Inflammatory macrophage treated with lipopolysaccharide for 4 hours (primary cell): ENCODE measurements around the gene JAK3.
"Not testable (repeated sequence)": the region's sequence is repeated elsewhere in the genome, so short reads cannot be mapped to it uniquely, and the experiment has no call there.

Experiments used
- DNase-seq: peaks from one replicate; pipeline ENCODE4 v3.0.0-alpha.2; 2020

Gene JAK3

DNA sequence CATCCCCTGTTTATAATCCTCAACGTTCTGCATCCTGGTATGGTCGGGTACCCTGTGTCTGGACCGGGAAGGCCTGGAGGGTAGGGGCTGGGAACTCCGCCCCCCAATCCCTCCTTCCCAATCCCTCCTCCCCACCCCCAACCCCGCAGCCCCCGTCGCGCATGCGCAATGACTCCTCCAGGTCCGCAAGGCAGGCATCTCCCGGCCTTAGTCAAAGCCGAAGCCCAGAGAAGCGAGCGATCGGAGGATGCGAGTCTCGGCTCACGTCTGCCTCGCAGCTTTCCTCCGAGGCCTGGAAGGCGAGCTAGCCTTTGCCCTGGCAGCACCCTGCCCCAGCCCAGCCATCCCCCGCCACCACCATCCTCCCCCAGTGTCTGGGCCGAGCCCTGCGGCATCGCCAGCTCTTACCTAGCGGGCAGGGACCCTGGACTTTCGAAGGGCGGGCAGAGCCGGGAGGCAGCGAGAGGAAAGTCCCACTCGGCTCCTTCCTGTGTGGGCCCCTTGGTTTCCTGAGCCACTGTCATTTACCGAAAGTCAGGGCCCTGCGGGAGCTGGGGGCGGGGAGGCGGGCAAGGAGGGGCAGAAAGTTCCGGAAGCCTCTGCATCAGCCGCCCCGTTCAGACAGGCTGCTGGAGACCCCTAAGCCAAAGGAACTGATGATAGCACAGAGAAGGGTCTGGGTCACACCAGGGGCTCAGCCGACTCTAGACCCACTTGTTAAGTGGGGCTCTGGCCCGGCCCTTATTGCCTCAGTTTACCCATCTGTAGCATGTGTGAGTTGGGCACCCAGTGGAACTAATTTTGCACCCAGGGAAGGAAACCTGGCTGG is at the start of gene JAK3:
Gene JAK3 (minus strand): TSS at position 445 of the 829 bp plus-strand sequence. CDS start 3,565 bp downstream, outside the sequence.
- DNase-seq: peak; percentile 69

GRCh38 chr19:17893766-17894165 is 46.0 kb upstream of the JAK3 start:
- DNase-seq: no peak

DNA sequence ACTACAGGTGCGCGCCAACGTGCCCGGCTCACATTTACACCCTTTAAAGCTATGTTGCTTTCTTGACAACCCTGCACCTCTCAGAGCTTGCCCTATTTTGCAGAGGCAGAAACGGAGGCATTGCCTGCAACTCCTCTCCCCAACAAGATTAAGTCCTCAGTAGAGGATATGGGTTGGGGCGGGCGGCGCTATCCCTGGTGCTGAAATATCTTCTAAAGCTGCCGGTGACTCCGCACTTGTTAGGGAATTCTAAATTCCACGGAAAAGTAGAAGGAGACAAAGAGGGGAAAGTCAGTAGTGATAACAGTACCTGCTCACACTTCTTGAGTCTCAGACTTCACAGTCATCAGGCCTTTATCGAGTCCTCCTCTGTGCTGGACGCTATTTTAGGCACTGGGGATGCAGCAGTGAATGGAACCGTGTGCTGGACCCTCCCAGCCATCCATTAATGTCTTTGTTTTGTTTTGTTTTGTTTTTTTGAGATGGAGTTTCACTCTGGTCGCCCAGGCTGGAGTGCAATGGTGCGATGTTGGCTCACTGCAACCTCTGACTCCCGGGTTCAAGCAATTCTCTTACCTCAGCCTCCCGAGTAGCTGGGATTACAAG is 41.9 kb upstream of the JAK3 start:
- DNase-seq: no peak

GRCh38 chr19:17888260-17888659 is 40.5 kb upstream of the JAK3 start:
- DNase-seq: no peak

- not testable (repeated sequence) for DNase-seq
These were observed 39.4 kb upstream of the JAK3 start for GRCh38 chr19:17887221-17887620.

- DNase-seq: no peak
These were observed 38.7 kb upstream of the JAK3 start for GRCh38 chr19:17886515-17886914.

GRCh38 chr19:17883627-17884410 is 36.0 kb upstream of the JAK3 start:
- no peak for DNase-seq

- no peak for DNase-seq
These were observed 33.9 kb upstream of the JAK3 start for GRCh38 chr19:17881701-17882100.

DNA sequence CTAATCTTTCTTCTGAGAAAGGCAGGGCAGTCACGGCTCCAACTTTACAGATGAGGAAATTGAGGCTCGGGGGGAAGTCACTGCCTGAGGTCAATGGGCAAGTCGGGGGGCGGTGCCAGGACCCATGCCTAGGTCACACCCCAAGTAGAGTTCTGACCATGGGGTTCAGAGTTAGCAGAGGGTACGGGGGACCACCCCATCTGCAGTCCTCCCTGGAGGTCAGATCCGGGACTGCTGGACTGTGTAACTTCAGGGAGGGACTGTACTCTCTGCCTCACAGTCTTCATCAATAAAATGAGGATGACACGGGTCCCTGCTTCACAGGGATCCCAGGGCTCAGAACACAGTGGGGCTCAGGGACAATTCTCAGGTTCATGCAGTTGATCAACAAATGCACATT is 31.7 kb upstream of the JAK3 start:
- DNase-seq: no peak

DNA sequence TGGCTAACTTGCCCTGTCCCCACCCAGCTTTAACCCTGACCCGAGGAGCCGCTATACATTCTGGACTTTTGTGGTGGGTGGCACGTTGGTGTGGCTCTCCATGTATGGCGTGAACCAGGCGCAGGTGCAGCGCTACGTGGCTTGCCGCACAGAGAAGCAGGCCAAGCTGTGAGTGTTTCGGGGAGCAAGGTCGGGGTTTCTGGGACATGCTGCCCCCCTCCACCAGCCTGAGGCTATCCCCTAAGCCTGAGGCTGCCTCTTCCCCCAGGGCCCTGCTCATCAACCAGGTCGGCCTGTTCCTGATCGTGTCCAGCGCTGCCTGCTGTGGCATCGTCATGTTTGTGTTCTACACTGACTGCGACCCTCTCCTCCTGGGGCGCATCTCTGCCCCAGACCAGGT is 29.9 kb upstream of the JAK3 start:
- DNase-seq: no peak

DNA sequence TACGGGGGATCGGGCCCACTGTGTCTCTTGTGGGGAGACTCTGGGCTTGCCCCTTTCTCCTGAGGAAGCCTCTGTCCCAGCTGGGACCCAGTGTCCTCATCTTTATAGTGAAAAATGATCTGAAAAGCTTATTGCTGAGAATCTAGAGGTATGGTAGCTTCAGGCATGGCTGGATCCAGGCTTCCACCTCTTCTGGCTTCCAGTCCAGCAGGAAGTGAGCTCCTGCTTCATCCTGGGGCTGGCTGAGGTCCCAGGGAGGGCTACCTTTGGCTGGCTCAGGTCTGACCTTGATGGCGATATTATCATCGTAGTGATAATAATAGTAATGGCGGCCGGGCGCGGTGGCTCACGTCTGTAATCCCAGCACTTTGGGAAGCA is 27.0 kb upstream of the JAK3 start:
- no peak for DNase-seq

DNA sequence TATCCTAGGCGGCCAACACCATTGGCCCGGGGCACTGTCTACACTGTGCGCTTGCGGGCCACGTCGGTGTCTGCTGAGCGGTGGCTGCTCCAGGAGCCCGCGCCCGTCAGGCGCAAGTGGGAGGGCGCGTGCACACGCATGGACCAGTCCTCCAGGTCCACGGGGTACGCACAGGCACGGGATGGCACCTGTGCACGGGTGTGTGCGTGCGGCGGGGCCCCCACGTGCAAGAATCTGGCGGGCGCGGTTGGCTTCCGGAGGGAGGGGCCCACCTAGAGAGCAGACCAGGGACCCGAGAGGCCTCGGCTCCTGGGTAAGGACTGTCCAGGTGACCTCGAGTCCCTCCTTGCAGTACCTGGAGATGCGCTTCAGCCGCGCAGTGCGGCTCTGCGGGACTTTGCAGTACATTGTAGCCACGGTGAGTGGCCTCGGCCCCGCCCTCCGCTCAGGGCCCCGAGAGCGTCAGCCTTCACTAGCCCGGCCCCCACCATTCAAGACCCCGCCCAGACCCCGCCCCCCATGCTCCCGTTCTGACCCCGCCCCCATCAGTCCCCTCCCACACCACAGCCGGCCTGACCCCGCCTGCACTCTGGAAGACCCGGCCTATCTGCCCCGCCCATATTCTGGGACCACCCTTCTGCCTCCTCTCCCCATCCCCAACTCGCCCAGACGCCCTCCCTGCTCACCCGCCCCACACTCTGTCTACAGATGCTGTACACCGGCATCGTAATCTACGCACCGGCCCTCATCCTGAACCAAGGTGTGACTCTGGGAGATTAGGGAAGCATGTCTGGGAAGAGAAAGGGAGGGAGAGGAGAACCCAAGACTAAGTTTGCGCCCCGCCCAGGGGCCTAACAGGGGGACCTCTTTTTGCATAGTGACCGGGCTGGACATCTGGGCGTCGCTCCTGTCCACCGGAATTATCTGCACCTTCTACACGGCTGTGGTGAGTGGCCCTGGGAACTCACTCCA is 26.3 kb upstream of the JAK3 start:
- DNase-seq: peak; percentile 39

DNA sequence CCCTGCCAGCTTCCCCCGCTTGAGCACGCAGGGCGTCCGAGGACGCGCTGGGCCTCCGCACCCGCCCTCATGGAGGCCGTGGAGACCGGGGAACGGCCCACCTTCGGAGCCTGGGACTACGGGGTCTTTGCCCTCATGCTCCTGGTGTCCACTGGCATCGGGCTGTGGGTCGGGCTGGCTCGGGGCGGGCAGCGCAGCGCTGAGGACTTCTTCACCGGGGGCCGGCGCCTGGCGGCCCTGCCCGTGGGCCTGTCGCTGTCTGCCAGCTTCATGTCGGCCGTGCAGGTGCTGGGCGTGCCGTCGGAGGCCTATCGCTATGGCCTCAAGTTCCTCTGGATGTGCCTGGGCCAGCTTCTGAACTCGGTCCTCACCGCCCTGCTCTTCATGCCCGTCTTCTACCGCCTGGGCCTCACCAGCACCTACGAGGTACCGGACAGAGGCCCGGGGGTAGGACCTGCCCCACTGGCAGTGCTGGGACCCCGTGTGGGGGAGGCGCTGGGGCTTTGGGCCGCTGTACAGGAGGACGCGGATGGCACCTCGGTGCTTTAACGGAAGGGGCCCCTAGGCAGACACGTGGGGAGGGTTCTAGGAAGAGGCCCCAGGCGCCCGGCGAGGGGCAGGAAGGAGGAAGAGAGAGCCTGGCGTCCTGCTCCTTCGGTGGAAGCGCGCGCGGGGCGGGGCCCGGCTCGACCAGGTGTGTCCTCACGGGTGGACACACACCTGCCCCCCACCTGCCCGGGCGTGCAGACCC is 24.6 kb upstream of the JAK3 start:
- DNase-seq: no peak

- DNase-seq: no peak
These were observed 24.1 kb upstream of the JAK3 start, which contains the start of gene SLC5A5 for GRCh38 chr19:17871878-17872250. Gene SLC5A5, plus strand, starts transcription at chr19:17871945. Its CDS starts 375 bp downstream, at chr19:17872320.

GRCh38 chr19:17871032-17871877 is 23.5 kb upstream of the JAK3 start:
- no peak for DNase-seq

DNA sequence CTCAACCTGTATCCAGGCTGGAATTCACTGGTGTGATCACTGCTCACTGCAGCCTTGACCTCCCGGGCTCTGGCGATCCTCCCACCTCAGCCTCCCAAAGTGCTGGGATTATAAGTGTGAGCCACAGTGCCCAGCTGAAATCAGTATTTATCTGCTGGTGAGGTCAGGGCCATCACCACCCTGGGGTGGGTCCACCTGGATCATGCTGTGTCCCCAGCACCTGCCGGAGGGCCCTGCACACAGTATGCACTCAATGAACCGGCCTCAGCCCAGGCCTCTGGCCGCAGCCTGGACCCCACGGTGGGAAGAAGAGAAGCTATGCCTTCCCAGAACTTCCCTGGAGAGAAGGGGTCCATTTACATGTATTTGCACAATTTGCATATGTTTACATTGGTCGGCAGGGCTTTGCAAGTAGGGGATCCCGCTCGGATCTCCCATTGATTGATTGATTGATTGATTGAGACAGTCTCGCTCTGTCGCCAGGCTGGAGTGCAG is 21.4 kb upstream of the JAK3 start:
- no peak for DNase-seq

DNA sequence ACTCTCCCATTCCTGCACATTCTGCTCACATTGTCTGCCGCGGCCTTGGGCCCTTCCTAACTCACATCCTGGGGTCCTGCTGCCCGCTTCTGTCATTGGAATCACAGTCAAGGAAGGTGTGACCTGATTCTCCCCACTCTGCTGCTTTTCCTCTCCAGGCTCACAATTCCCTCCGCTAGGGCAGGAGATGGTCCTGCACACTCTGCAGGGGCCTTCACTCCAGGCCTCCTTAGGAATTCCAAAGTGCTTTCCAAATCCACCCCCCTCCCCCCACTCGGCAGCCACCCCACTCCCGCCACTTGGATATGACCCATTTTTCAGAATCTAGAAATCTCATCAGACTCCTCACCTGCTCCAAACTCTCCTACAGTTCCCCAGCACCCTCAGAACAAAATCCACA is 20.9 kb upstream of the JAK3 start:
- no peak for DNase-seq

DNA sequence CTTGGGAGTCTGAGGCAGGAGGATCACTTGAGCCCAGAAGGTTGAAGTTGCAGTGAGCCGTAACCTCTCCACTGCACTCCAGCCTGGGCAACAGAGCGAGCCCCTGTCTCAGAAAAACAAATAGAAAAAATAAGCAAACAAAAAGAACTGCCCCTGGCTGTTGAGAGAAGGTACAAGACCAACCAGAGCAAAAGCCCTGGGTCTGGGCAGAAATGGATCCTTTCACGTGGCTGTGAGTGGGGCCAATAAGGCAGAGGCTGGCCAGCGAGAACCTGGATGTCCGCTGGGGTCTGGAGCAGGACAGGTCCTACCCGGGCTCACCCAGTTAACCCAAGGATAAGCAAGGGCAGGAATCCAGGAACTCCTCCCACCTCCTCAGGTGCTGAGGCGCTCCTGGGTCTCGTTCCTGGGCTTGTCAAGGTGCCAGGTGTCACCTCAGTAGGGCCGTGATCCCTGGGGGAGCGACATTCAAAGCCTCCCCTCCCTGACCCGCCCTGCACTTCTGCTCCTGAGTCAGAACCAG is 19.2 kb upstream of the JAK3 start:
- no peak for DNase-seq

DNA sequence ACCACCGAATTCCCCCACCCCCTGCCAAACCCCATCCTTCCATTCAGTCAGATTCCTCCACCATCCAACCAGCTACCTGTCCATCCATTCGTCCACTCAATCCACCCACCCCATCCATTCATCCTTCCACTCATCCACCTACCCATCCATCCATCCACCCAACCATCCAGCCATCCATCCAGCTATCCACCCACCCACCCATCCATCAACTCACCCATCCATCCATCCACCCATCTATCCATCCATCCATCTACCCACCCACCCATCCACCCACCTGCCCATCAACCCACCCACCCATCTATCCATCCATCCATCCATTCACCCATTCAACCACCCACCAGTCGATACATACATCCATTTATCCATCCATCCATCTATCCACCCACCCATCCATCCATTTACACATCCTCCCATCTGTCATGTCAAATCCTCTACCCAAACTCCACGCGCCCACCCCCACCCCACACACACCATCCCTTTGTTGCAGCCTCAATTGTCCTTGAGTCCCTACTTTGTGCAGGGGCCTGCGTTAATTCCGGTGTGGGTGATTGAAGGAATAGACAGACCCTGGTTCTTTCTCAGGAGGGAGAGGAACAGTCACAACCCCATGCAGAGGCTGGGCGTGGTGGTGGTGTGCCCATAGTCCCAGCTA is 18.7 kb upstream of the JAK3 start:
- DNase-seq: no peak
